ENCODE data around the gene KLC3.
"Not testable (repeated sequence)": the region's sequence is repeated elsewhere in the genome, so short reads cannot be mapped to it uniquely, and the experiment has no call there.

KLC3 gene

GRCh38 chr19:45323671-45324081, 16.9 kb upstream of the KLC3 start:
- Histone ChIP-seq H3K4me3 (ENCODE audit: low read depth, low read length) (peak overlapping the region; percentile 7; the same call in 1 of the 2 replicates), H3K4me1 (no peaks in the 10 kb centered on the region), H3K27me3 (peaks cover 3% of the 10 kb centered on the region; the same call in 1 of the 2 replicates), H3K36me3 (no peaks in the 10 kb centered on the region), H3K9me3 (no peaks in the 10 kb centered on the region)
- DNase-seq: no peak
- TF ChIP-seq, protein P1, sequence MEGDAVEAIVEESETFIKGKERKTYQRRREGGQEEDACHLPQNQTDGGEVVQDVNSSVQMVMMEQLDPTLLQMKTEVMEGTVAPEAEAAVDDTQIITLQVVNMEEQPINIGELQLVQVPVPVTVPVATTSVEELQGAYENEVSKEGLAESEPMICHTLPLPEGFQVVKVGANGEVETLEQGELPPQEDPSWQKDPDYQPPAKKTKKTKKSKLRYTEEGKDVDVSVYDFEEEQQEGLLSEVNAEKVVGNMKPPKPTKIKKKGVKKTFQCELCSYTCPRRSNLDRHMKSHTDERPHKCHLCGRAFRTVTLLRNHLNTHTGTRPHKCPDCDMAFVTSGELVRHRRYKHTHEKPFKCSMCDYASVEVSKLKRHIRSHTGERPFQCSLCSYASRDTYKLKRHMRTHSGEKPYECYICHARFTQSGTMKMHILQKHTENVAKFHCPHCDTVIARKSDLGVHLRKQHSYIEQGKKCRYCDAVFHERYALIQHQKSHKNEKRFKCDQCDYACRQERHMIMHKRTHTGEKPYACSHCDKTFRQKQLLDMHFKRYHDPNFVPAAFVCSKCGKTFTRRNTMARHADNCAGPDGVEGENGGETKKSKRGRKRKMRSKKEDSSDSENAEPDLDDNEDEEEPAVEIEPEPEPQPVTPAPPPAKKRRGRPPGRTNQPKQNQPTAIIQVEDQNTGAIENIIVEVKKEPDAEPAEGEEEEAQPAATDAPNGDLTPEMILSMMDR (IDR thresholded peaks at IDR 0.05; ENCODE audit: low read depth, low read length): no peak

DNA sequence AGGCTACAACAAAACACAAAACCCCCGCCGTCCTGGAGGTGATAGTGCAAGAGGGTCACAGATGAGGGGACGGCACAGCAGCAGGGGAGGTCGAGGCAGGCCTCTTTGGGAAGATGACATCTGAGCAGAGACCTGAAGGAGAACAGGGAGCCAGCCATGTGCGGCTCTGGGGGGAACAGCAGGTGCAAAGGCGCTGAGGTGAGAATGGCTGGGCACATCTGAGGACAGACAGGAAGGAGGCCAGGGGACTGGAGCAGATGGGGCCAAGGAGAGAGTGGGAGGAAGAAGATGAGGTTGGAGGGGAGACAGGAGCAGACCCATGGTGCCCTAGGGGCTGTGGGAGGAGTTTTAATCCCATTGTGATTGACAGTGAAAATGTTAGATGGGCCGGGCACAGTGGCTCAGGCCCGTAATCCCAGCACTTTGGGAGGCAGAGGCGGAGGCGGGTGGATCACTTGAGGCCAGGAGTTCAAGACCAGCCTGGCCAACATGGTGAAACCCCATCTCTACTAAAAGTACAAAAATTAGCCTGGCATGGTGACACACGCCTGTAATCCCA, 16.1 kb upstream of the KLC3 start:
- Histone ChIP-seq H3K4me1 (no peaks in the 10 kb centered on the region), H3K4me3 (ENCODE audit: low read depth, low read length) (no peak overlapping the region), H3K27me3 (no peaks in the 10 kb centered on the region), H3K36me3 (no peaks in the 10 kb centered on the region), H3K9me3 (no peaks in the 10 kb centered on the region)
- no peak for DNase-seq
- TF ChIP-seq, protein P1 (IDR thresholded peaks at IDR 0.05; ENCODE audit: low read depth, low read length): no peak

DNA sequence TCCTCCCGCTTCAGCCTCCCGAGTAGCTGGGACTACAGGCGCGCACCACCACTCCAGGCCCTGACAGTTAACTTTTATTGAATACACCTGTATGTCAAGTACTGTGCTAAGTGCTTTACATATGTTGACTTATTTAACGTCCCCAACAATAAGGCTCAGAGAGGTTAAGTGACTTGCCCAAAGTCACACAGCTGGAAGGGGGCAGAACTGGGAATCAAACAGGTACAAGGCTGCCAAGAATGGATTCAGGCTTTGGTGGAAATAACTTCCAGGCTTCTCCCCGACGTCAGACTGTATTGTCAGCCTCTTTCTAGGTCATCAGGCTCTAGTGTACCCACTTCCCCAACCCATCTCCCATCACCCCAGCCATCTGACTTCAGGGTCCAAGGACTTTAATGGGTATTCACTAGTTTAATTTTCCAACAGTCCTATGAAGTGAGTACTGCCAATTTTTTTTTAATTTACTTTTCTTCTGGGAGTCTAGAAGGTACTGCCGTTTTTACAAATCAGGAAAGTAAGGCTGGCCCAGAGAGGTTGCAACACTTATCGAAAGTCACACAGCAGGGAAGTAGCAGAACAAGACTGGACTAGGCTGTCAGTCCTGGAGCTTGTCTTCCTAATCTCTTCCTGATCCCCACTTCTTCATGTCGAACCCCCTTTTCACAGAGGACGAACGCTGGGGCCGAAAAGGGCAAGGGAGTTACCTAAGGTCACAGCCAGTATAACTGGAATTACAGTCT, 13.0 kb upstream of the KLC3 start:
- no peaks in the 10 kb centered on the region for H3K36me3 ChIP-seq
- no peaks in the 10 kb centered on the region for H3K27me3 ChIP-seq
- DNase-seq: no peak
- no peak overlapping the region for H3K4me3 ChIP-seq (ENCODE audit: low read depth, low read length)
- no peaks in the 10 kb centered on the region for H3K9me3 ChIP-seq
- TF ChIP-seq, protein P1 (IDR thresholded peaks at IDR 0.05; ENCODE audit: low read depth, low read length): no peak
- no peaks in the 10 kb centered on the region for H3K4me1 ChIP-seq

- Histone ChIP-seq H3K9me3 (no peaks in the 10 kb centered on the region), H3K36me3 (no peaks in the 10 kb centered on the region), H3K4me3 (ENCODE audit: low read depth, low read length) (no peak overlapping the region), H3K27me3 (no peaks in the 10 kb centered on the region), H3K4me1 (no peaks in the 10 kb centered on the region)
- TF ChIP-seq, protein P1 (IDR thresholded peaks at IDR 0.05; ENCODE audit: low read depth, low read length): no peak
- DNase-seq: no peak
Measured at GRCh38 chr19:45331411-45331810, 9.1 kb upstream of the KLC3 start.

- DNase-seq: no peak
- Histone ChIP-seq H3K4me1 (no peaks in the 10 kb centered on the region), H3K36me3 (no peaks in the 10 kb centered on the region), H3K9me3 (no peaks in the 10 kb centered on the region), H3K27me3 (no peaks in the 10 kb centered on the region), H3K4me3 (ENCODE audit: low read depth, low read length) (no peak overlapping the region)
- TF ChIP-seq, protein P1 (IDR thresholded peaks at IDR 0.05; ENCODE audit: low read depth, low read length): no peak
Measured at GRCh38 chr19:45333609-45334303, 6.8 kb upstream of the KLC3 start.

- H3K9me3 ChIP-seq; H3K4me3 ChIP-seq (ENCODE audit: low read depth, low read length); H3K27me3 ChIP-seq; H3K36me3 ChIP-seq; H3K4me1 ChIP-seq; DNase-seq: not testable (repeated sequence)
Measured at GRCh38 chr19:45334881-45335280, 5.7 kb upstream of the KLC3 start.
